Measurements from ENCODE around the gene ILF2. TPM values are rescaled to one million over a fixed set of nuclear protein-coding genes. Genes with fewer than 3 reads are reported as not detected.
"Not testable (repeated sequence)": the region's sequence is repeated elsewhere in the genome, so short reads cannot be mapped to it uniquely, and the experiment has no call there.

The ILF2 gene
- total and polyA plus RNA-seq, 2 donors (not counting 1 experiment from before 2014, with no cell fraction given) = 89.8 to 94.0 TPM

DNA sequence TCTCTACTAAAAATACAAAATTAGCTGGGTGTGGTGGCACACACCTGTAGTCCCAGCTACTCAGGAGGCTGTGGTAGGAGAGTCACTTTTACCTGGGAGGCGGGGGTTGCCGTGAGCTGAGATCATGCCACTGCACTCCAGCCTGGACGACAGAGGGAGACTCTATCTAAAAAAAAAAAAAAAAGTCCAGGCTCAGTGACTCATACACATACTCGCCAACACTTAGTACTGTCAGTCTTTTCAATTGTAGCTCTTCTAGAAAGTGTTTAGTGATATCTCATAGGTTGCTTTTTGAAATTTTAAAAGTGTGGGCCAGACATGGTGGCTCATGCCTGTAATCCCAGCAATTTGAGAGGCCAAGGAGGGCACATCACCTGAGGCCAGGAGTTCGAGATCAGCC, 45.4 kb upstream of the ILF2 start:
- H3K4me3 Mint-ChIP-seq; H3K27ac ChIP-seq (ENCODE audit: low read length in 2 of 2); H3K79me2 ChIP-seq (ENCODE audit: control insufficient read depth, insufficient read depth, low read length); H3K4me1 ChIP-seq (ENCODE audit: control insufficient read depth in 2 of 2, insufficient read depth in 2 of 2, low read length in 2 of 2); H2AFZ ChIP-seq (ENCODE audit: insufficient read depth, low read depth, low read length, poor library complexity, severe bottlenecking); H3K9ac ChIP-seq (ENCODE audit: low read length); H3K27me3 Mint-ChIP-seq; H3K9me3 ChIP-seq (ENCODE audit: control extremely low read depth in 1 of 3, control insufficient read depth in 2 of 3, insufficient read depth in 1 of 3, low read length in 2 of 3); H4K20me1 ChIP-seq (ENCODE audit: control insufficient read depth, insufficient read depth, low read length, poor library complexity, severe bottlenecking); DNase-seq; intact Hi-C loops (cut with micrococcal nuclease); H3K36me3 ChIP-seq (replicated peaks in 1 of 2; ENCODE audit: control extremely low read depth in 1 of 2, control insufficient read depth in 1 of 2, extremely low read depth in 1 of 2, insufficient read depth in 2 of 2, low read length in 1 of 2); H3K27ac Mint-ChIP-seq; H3K4me1 Mint-ChIP-seq; H3K4me2 ChIP-seq (replicated peaks; ENCODE audit: low read depth, low read length, poor library complexity, severe bottlenecking); CTCF ChIA-PET; H3K4me3 ChIP-seq (ENCODE audit: control extremely low read depth in 1 of 5, extremely low read depth in 1 of 5, insufficient read depth in 1 of 5, low read depth in 2 of 5, low read length in 4 of 5); POLR2A ChIA-PET; ATAC-seq (ENCODE audit: low read depth); H3K9me3 Mint-ChIP-seq (ENCODE audit: insufficient read depth): not testable (repeated sequence)
- H3K27me3 ChIP-seq (replicated peaks in 1 of 4; ENCODE audit: control extremely low read depth in 1 of 4, control insufficient read depth in 3 of 4, insufficient read depth in 4 of 4, low read length in 3 of 4) = peaks cover 0 to 12% (median 3%) of the 10 kb centered on the region in 4 experiments
- WGBS (ENCODE audit: insufficient coverage) = 94% methylated on average over 3 of the region's 5 CpGs

- H4K20me1 ChIP-seq (ENCODE audit: control insufficient read depth, insufficient read depth, low read length, poor library complexity, severe bottlenecking) = no peaks in the 10 kb centered on the region
- no peak overlapping the region for H3K4me3 ChIP-seq (ENCODE audit: control extremely low read depth in 1 of 5, extremely low read depth in 1 of 5, insufficient read depth in 1 of 5, low read depth in 2 of 5, low read length in 4 of 5)
- H3K9me3 ChIP-seq (ENCODE audit: control extremely low read depth in 1 of 3, control insufficient read depth in 2 of 3, insufficient read depth in 1 of 3, low read length in 2 of 3) = peaks cover 0 to 3% (median 0%) of the 10 kb centered on the region in 3 donors
- intact Hi-C loops (cut with micrococcal nuclease) = no loop called here
- ChIA-PET CTCF (interaction anchor here (1.1 kb wide), 1 partner anchor 37 kb away, joined by 3 read pairs; no protein-coding TSS in a partner anchor), POLR2A (no interaction called here)
- 66% methylated on average over 2 of the region's 7 CpGs for WGBS (ENCODE audit: insufficient coverage)
- H3K9ac ChIP-seq (ENCODE audit: low read length) = no peak overlapping the region
- peaks cover 6% of the 10 kb centered on the region for H3K27me3 Mint-ChIP-seq
- H3K4me3 Mint-ChIP-seq = no peak overlapping the region
- no peak overlapping the region for H2AFZ ChIP-seq (ENCODE audit: insufficient read depth, low read depth, low read length, poor library complexity, severe bottlenecking)
- H3K79me2 ChIP-seq (ENCODE audit: control insufficient read depth, insufficient read depth, low read length) = no peaks in the 10 kb centered on the region
- ATAC-seq (ENCODE audit: low read depth) (no peak), DNase-seq (no peak)
- no peaks in the 10 kb centered on the region for H3K36me3 ChIP-seq (replicated peaks in 1 of 2; ENCODE audit: control extremely low read depth in 1 of 2, control insufficient read depth in 1 of 2, extremely low read depth in 1 of 2, insufficient read depth in 2 of 2, low read length in 1 of 2)
- no peaks in the 10 kb centered on the region for H3K9me3 Mint-ChIP-seq (ENCODE audit: insufficient read depth)
- TF ChIP-seq, protein P1, sequence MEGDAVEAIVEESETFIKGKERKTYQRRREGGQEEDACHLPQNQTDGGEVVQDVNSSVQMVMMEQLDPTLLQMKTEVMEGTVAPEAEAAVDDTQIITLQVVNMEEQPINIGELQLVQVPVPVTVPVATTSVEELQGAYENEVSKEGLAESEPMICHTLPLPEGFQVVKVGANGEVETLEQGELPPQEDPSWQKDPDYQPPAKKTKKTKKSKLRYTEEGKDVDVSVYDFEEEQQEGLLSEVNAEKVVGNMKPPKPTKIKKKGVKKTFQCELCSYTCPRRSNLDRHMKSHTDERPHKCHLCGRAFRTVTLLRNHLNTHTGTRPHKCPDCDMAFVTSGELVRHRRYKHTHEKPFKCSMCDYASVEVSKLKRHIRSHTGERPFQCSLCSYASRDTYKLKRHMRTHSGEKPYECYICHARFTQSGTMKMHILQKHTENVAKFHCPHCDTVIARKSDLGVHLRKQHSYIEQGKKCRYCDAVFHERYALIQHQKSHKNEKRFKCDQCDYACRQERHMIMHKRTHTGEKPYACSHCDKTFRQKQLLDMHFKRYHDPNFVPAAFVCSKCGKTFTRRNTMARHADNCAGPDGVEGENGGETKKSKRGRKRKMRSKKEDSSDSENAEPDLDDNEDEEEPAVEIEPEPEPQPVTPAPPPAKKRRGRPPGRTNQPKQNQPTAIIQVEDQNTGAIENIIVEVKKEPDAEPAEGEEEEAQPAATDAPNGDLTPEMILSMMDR (IDR thresholded peaks at IDR 0.05) = no peak
- TF ChIP-seq EZH2 (IDR thresholded peaks at IDR 0.05; ENCODE audit: borderline replicate concordance, insufficient read depth, low read depth, low read length, poor library complexity, severe bottlenecking) = no peak
- no peak overlapping the region for H3K27ac ChIP-seq (ENCODE audit: low read length in 2 of 2)
- no peak overlapping the region for H3K4me2 ChIP-seq (replicated peaks; ENCODE audit: low read depth, low read length, poor library complexity, severe bottlenecking)
- no peaks in the 10 kb centered on the region for H3K4me1 Mint-ChIP-seq
- H3K27me3 ChIP-seq (replicated peaks in 1 of 4; ENCODE audit: control extremely low read depth in 1 of 4, control insufficient read depth in 3 of 4, insufficient read depth in 4 of 4, low read length in 3 of 4) = peaks cover 0 to 12% (median 3%) of the 10 kb centered on the region in 4 experiments
- no peaks in the 10 kb centered on the region for H3K4me1 ChIP-seq (ENCODE audit: control insufficient read depth in 2 of 2, insufficient read depth in 2 of 2, low read length in 2 of 2)
- H3K27ac Mint-ChIP-seq = no peak overlapping the region
Measured at GRCh38 chr1:153711026-153711425, 40.2 kb upstream of the ILF2 start.

All from B cell (primary cell).